Fibroblast of the aortic adventitia (primary cell): Measurements from ENCODE around the gene ROR1. TPM values are rescaled to one million over a fixed set of nuclear protein-coding genes. Genes with fewer than 3 reads are reported as not detected.

Source experiments
- DNase-seq: peaks from one replicate; pipeline ENCODE4 v3.0.0-alpha.2; 2010; ENCODE audit warnings: low read depth
- H3K4me3 ChIP-seq: 2 replicates; pipeline ENCODE4 v1.5.1; 2011; ENCODE audit warnings: low read depth, mild to moderate bottlenecking, control low read depth, low read length, moderate library complexity
- CTCF ChIP-seq: IDR thresholded peaks from 2 replicates; pipeline ENCODE4 v1.5.1; 2011; ENCODE audit warnings: mild to moderate bottlenecking, low read length, control low read depth, inconsistent platforms; ENCODE audit not compliant: insufficient read depth
- total RNA-seq: library from RNA; depleted of rRNA; stranded (reverse); fragments of >200 nt; gene quantifications from 2 replicates; pipeline ENCODE4 v1.2.3, GENCODE V29; 2012; ENCODE audit warnings: low replicate concordance

ROR1 gene
- total RNA-seq, 1 donor = 18.8 TPM

- no peak overlapping the region for H3K4me3 ChIP-seq
- no peak for DNase-seq
- TF ChIP-seq CTCF = no peak
Measured at GRCh38 chr1:63836830-63837229, 63.0 kb downstream of the ROR1 start.

GRCh38 chr1:63843010-63843409 is 69.2 kb downstream of the ROR1 start:
- TF ChIP-seq CTCF = no peak
- DNase-seq = no peak

DNA sequence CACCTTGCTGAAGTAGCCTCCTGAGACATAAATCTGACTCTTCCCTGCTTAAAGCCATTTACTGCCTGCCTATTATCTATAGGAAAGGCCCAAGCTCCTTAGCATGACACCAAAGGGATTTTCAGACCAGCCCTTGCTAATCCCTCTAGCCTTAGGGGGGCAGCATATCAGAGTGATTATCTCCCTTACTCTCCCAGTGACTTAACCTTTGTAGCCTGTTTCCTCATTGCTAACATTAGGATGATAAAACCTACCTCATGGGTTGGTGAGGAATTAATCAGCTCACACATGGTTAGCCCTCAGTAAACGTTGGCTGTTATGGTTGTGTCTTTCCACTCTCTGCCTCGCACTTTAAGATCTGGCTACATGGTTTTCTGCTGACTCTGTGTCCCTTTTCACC is 70.1 kb downstream of the ROR1 start:
- H3K4me3 ChIP-seq = no peak overlapping the region
- no peak for DNase-seq
- no peak for TF ChIP-seq CTCF

More at GRCh38 chr1:63843010-63843409, 69.2 kb downstream of the ROR1 start:
- no peak overlapping the region for H3K4me3 ChIP-seq

DNA sequence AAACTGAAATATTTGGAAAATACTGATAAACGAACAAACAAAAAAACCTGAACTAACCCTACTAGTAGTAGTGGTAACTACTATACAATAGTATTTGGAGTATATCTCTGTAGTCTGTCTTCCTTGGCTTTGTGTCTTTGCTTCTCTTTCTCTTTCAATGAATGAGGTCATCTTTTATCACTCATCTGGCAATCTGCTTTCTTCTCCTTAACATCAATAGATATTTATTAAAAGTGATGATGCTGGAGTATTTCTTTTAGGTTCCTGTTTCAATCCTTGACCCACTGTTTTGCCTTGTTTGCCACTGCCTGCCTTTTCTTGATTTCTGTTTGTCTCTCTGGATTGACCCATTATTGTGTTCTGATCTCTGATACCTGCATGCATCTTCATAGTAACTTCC is 71.5 kb downstream of the ROR1 start:
- no peak for DNase-seq
- no peak overlapping the region for H3K4me3 ChIP-seq
- TF ChIP-seq CTCF = no peak

DNA sequence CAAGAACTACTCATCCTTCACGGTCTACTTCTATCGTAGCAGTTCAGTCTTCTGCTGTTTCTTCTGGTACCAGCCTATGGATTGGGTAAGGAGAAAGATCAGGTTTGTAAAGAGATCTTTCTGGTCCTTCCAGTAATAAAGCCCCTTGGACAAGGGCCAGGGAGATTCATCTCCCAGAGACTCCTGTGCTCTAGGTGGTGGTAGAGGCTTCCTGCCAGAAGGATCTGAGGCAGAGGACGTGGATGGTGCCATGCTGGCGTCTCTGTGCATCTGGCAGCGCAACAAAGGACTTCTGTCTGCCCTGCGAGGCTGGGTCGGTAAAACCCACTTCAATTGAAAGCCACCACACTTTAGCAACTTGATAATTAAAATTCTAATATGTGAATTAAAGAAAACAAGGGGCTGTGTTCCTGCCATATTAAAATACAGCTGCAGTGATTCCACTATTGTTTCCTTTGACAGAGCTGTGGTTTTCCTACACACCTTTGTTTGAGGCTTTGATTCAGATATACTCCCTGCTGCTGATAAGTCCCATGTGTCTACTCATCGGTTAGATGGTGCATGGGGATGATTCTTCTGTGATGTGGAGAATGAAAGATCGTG is 73.6 kb downstream of the ROR1 start:
- TF ChIP-seq CTCF = no peak
- no peak overlapping the region for H3K4me3 ChIP-seq
- DNase-seq = no peak

- no peak for TF ChIP-seq CTCF
- no peak overlapping the region for H3K4me3 ChIP-seq
- DNase-seq = no peak
Measured at GRCh38 chr1:63848733-63849132, 74.9 kb downstream of the ROR1 start.

DNA sequence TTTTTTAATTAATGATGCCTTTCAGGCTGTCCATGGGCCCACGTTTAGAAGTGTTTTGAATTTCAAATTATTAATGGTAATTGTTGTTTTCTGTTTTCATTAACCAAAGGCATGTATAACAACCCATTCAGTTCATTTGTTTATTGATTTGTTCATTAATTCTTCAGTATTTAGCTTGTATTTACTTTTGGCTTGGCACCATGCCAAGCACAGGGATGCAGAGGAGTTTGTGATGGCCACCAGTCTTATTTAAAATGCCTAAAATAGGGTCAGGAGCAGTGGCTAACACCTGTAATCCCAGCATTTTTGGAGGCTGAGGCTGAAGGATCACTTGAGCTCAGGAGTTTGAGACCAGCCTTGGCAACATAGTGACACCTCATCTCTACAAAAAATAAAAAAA is 75.3 kb downstream of the ROR1 start:
- TF ChIP-seq CTCF = no peak
- DNase-seq = no peak
- H3K4me3 ChIP-seq = no peak overlapping the region
